IPS DF 6.9 (cell line): Measurements from ENCODE around the gene MRPS16.

Experiments
- DNase-seq: peaks from one replicate; pipeline ENCODE4 v3.0.0-alpha.2; 2013; ENCODE audit warnings: low read depth, low spot score
- H3K27ac ChIP-seq: one replicate; pipeline ENCODE4 v1.5.1; 2013; ENCODE audit warnings: low read length, control low read depth
- H3K27me3 ChIP-seq: 2 replicates; pipeline ENCODE4 v1.6.1; 2013; ENCODE audit warnings: mild to moderate bottlenecking, low read length; ENCODE audit not compliant: control insufficient read depth, insufficient read depth
- H3K36me3 ChIP-seq: 2 replicates; pipeline ENCODE4 v1.6.1; 2013; ENCODE audit warnings: low read length; ENCODE audit not compliant: control insufficient read depth, insufficient read depth
- H3K4me1 ChIP-seq: 2 replicates; pipeline ENCODE4 v1.6.1; 2013; ENCODE audit warnings: low read length; ENCODE audit not compliant: control insufficient read depth, insufficient read depth
- H3K4me3 ChIP-seq: 2 replicates; pipeline ENCODE4 v1.5.1; 2013; ENCODE audit warnings: mild to moderate bottlenecking, low read length
- H3K9me3 ChIP-seq: 2 replicates; pipeline ENCODE4 v1.6.1; 2013; ENCODE audit warnings: low read length, inconsistent platforms; ENCODE audit not compliant: control insufficient read depth, insufficient read depth
- WGBS: extraction: QIAGEN DNeasy Blood & Tissue Kit; methylation state at CpG from one replicate; pipeline ENCODE4 v1.1.7; 2013; ENCODE audit warnings: mixed read lengths, missing lambda C conversion rate; ENCODE audit not compliant: insufficient read length, insufficient coverage; 5-methylcytosine and 5-hydroxymethylcytosine counted together

The MRPS16 gene

DNA sequence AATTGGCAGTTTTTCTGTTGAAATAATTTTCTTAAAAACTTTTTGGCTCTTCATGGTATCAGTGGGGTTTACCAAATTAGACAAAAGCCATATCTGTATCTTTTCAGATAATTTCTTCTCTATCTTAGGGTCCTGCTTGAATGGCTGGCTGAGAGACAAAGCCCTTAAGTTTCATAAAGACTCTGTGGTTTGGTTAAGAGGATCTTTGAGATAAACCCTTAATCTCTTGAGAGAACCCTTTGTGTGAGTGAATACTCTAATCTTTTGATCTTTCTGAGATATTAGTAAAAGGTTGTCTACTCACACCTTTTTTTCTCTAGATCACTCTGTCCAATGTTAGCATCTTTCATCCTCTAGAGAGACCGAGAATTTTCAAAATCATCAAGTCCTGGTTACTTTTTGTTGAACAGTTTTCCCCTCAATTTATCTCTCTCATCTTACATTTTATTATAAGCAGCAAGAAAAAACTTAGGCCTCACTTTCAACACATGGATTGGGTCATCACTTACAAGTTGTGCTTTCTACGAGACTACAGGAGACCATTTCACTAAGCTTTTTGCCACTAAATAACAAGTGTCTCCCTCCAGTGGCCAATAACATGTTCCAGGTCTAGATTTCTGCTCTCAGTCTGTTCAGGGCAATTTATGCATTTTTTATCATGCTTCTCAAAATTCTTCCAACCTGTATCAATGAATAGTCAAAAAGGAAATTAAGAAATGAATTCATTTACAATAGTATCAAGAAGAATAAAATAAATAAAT, 33.8 kb downstream of the MRPS16 start:
- Histone ChIP-seq H3K4me1 (no peaks in the 10 kb centered on the region), H3K9me3 (no peaks in the 10 kb centered on the region), H3K27ac (no peak overlapping the region), H3K4me3 (no peak overlapping the region), H3K36me3 (no peaks in the 10 kb centered on the region; the same call in 1 of the 2 replicates), H3K27me3 (no peaks in the 10 kb centered on the region)
- WGBS = no CpG with 5 or more reads among the region's 2 CpGs
- peak; percentile 5 for DNase-seq

DNA sequence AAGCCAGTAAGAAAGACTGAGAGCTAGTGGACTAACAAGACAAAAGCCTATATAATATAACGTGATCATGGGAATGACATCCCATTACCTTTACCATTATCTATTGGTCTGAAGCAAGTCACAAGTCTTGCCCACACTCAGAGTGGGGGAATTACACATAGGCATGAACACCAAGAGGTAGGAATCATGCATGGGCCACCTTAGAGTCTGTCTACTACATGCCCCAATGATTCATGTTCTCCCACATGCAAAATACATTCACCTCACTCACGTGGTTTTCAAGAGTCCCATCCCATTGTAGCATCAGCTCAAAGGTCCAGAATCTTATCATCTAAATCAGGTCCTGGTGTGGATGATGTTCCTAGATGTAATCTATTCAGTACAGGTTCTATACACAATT, 34.8 kb downstream of the MRPS16 start:
- DNase-seq = no peak
- H3K27ac ChIP-seq = no peak overlapping the region
- no CpG with 5 or more reads among the region's 2 CpGs for WGBS
- no peak overlapping the region for H3K4me3 ChIP-seq
- H3K9me3 ChIP-seq = no peaks in the 10 kb centered on the region
- no peaks in the 10 kb centered on the region for H3K27me3 ChIP-seq
- no peaks in the 10 kb centered on the region; the same call in 1 of the 2 replicates for H3K36me3 ChIP-seq
- H3K4me1 ChIP-seq = no peaks in the 10 kb centered on the region

DNA sequence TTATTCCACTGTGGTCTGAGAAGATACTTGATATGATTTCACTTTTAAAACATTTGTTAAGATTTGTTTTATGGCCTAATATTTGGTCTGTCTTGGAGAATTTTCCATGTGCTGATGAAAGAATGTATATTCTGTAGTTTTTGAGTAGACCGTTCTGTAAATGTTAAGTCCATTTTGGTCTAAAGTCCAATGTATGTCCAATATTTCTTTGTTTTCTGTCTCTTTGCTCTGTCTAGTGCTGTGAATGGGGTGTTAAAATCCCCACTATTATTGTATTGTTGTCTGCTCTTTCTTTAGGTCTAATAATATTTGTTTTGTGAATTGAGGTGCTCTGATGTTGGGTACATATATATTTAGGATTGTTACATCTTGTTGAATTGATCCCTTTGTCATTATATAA, 36.7 kb downstream of the MRPS16 start:
- H3K27me3 ChIP-seq = no peaks in the 10 kb centered on the region
- WGBS = no CpG with 5 or more reads among the region's 1 CpG
- no peak for DNase-seq
- H3K4me1 ChIP-seq = no peaks in the 10 kb centered on the region
- no peak overlapping the region for H3K27ac ChIP-seq
- H3K36me3 ChIP-seq = no peaks in the 10 kb centered on the region; the same call in 1 of the 2 replicates
- H3K9me3 ChIP-seq = no peaks in the 10 kb centered on the region
- H3K4me3 ChIP-seq = no peak overlapping the region

DNA sequence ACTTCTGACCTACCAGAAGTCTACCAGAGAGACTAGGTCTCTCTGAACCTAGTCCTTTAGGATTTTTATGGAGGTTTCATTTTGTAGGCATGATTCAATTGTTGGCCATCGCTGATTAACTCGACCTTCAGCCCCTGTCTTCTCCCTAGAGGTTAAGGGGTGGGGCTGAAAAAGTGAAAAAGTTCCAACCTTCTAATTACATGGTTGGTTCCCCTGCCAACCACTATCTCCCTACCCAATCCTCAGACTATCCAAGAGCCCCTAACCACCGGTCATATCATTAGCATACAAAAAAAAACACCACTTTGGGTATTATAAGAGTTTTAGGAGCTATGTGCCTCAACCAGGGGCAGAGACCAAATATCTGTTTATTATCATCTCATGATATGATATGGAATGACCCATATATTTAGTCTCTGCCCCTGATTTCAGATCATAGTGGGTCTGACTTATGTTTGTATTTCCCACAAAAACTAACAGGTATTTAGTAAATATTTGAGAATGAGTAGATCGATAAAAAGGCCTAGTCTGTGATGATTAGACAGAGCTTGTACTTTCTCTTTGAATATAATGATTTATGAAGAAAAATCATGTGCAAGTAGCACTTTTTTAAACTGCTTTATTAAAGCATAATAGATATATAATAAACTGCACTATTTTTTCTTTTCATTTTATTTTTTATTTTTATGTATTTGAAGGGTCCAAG, 41.2 kb downstream of the MRPS16 start:
- Histone ChIP-seq H3K27me3 (no peaks in the 10 kb centered on the region), H3K4me1 (no peaks in the 10 kb centered on the region), H3K9me3 (no peaks in the 10 kb centered on the region), H3K36me3 (no peaks in the 10 kb centered on the region), H3K4me3 (no peak overlapping the region), H3K27ac (no peak overlapping the region)
- no peak for DNase-seq
- no CpG with 5 or more reads among the region's 4 CpGs for WGBS

DNA sequence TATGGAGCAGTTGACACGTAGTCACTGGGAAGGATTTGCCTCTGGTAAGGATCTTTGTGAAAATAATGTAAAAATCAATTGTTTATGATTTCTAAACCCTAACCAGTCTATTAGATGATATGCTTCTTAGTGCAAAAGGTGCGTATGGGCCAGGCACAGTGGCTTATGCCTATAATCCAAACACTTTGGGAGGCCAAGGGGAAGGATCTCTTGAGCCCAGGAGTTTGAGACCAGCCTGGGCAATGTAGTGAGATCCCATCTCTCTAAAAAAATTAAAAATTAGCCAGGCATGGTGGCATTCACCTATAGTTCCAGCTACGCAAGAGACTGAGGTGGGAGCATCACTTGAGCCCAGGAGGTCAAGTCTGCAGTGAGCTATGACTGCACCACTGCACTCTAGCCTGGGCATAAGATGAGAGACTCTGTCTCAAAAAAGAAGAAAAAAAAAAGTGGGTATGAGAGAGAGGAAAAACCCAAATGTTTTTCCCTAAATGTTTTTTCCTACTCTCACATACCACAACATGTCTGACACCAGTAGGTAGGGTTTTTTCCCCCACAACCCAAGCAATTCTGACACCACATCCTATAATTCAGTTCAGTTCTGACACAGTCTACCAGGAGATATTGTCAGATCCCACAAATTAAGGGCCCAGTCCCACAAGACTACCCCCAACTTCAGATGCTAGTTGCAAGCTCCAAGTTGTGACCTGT, 41.9 kb downstream of the MRPS16 start:
- no peaks in the 10 kb centered on the region for H3K9me3 ChIP-seq
- no peaks in the 10 kb centered on the region for H3K27me3 ChIP-seq
- no peak for DNase-seq
- H3K4me1 ChIP-seq = no peaks in the 10 kb centered on the region
- no peak overlapping the region for H3K27ac ChIP-seq
- H3K4me3 ChIP-seq = no peak overlapping the region
- WGBS = no CpG with 5 or more reads among the region's 3 CpGs
- H3K36me3 ChIP-seq = no peaks in the 10 kb centered on the region

DNA sequence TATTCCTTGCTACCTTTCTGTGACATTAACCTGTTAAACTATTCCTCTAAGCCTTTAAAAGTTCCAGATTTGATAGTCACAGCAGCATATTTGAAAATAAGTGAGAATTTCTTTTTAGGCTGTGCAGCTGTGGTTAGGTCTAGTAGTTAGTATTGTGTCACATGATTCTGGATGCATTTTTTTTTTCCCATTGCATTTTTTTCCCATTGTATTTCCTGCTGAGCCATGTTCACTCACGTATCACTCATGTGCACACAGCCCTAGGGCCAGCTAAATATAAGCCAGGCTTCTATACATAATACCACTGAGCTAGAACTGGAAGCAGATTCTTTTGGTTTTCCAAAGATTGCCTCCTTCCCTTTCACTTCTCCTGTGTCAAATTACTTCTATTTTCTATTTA, 42.7 kb downstream of the MRPS16 start:
- Histone ChIP-seq H3K4me3 (no peak overlapping the region), H3K9me3 (no peaks in the 10 kb centered on the region), H3K4me1 (no peaks in the 10 kb centered on the region), H3K27me3 (no peaks in the 10 kb centered on the region), H3K36me3 (no peaks in the 10 kb centered on the region), H3K27ac (no peak overlapping the region)
- WGBS = no CpG with 5 or more reads among the region's 1 CpG
- DNase-seq = no peak

DNA sequence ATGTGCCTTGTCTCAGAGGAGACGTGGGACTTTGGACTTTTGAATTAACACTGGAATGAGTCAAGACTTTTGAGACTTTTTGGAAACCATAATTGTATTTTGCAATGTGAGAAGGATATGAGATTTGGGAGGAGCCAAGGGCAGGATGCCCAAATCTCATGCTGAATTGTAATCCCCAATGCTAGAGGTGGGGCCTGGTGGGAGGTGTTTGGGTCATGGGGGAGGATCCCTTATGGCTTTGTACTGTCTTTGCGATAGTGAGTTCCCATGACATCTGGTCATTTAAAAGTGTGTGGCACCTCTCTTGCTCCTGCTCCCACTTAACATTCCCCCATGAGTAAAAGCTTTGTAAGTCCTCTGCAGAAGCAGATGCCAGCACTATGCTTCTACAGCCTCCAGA, 44.6 kb downstream of the MRPS16 start:
- no CpG with 5 or more reads among the region's 2 CpGs for WGBS
- Histone ChIP-seq H3K4me3 (no peak overlapping the region), H3K36me3 (no peaks in the 10 kb centered on the region), H3K9me3 (no peaks in the 10 kb centered on the region), H3K4me1 (no peaks in the 10 kb centered on the region), H3K27ac (no peak overlapping the region), H3K27me3 (no peaks in the 10 kb centered on the region)
- DNase-seq = no peak

DNA sequence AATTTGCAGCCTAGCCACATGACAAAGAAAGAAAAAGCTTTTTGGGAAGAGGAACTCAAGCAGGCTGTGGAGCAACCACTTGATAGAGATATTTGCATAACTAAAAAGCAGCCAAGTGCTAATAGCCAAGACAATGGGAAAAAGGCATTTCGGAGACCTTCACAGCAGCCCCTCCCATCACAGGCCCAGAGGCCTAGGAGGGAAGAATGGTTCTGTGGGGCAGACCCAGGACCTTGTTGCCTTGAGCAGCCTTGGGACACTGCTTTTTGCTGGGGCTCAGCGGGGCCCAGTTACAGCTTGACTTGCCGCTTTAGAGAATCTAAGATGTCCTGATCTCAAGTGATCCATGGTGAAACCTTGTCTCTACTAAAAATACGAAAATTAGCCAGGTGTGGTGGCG, 46.1 kb downstream of the MRPS16 start:
- no peak overlapping the region for H3K27ac ChIP-seq
- no peak for DNase-seq
- H3K4me3 ChIP-seq = no peak overlapping the region
- no peaks in the 10 kb centered on the region for H3K4me1 ChIP-seq
- no peaks in the 10 kb centered on the region for H3K27me3 ChIP-seq
- no CpG with 5 or more reads among the region's 5 CpGs for WGBS
- H3K9me3 ChIP-seq = no peaks in the 10 kb centered on the region
- no peaks in the 10 kb centered on the region for H3K36me3 ChIP-seq

DNA sequence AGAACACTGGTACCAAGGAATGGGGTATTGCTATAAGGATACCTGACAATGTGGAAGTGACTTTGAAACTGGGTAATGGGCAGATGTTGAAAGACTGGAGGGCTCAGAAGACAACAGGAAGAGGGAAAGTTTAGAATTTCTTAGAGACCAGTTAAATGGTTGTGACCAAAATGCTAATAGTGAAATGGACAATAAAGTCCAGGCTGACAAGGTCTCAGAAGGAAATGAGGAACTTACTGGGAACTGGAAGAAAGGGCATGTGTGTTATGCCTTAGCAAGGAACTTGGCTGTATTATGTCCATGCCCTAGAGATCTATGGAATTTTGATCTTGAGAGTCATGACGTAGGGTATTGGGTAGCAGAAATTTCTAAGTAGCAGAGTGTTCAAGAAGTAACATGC, 46.6 kb downstream of the MRPS16 start:
- Histone ChIP-seq H3K36me3 (no peaks in the 10 kb centered on the region), H3K27ac (no peak overlapping the region), H3K4me3 (no peak overlapping the region), H3K9me3 (no peaks in the 10 kb centered on the region), H3K27me3 (no peaks in the 10 kb centered on the region), H3K4me1 (no peaks in the 10 kb centered on the region)
- DNase-seq = no peak
- WGBS = no CpG with 5 or more reads among the region's 1 CpG

DNA sequence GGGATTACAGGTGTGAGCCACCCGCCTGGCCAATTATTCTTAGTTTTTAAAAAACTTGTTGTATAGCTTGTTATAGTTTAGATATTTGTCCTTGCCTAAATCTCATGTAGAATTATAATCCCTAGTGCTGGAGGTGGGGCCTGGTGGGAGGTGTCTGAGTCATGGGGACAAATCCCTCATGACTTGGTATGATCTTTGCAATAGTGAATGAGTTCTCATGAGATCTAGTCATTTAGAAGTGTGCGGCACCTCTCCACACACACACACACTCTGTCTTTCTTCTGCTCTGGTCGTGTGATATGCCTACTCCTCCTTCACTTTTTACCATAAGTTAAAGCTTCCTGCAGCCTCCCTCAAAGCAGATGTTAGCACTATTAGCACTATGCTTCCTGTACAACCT, 47.4 kb downstream of the MRPS16 start:
- no peaks in the 10 kb centered on the region for H3K27me3 ChIP-seq
- no peaks in the 10 kb centered on the region for H3K36me3 ChIP-seq
- no peak overlapping the region for H3K27ac ChIP-seq
- DNase-seq = no peak
- no peaks in the 10 kb centered on the region for H3K9me3 ChIP-seq
- no peaks in the 10 kb centered on the region for H3K4me1 ChIP-seq
- H3K4me3 ChIP-seq = no peak overlapping the region
- WGBS = no CpG with 5 or more reads among the region's 3 CpGs
